OCI-LY7 (cell line): ENCODE data around the gene MPZL3.
A peak's percentile ranks its signal among the peaks of the same experiment; 100 is the strongest.

Source experiments
- EZH2phosphoT487 ChIP-seq: fragments of 200-600 bp; sonication (generic); IDR thresholded peaks from 2 replicates; pipeline ENCODE4 v1.6.1; 2018; ENCODE audit warnings: low read depth, borderline replicate concordance, mild to moderate bottlenecking, mixed run types, antibody characterized with exemption, low read length, moderate library complexity, mixed read lengths
- TF ChIP-seq, protein P1 (sequence below): fragments of 200-600 bp; sonication (generic); conservative IDR thresholded peaks from 2 replicates; pipeline ENCODE4 v1.5.1; 2014; ENCODE audit warnings: mild to moderate bottlenecking, antibody characterized with exemption, low read length, moderate library complexity, mixed read lengths

DNA sequence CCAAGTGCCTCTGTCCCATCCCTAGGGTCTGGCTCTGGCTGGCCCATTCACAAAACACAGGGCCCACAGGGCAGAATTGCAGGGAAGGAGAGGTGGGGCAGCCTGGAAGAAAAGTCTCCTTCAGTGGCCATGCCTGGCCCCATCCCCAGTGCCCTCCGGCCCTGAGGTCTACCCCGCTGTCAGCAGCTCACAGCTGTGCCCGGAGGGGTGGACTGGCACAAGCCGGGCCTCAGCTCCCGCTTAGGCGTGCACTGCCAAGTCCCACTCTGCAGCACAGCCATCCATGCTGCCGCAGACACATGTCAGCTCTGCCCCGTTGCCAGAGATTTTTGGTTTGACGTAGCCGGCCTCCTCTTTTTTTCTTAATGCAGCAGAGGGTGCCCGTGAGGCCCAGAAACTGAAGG is 71.9 kb downstream of the MPZL3 start:
- TF ChIP-seq, protein P1, sequence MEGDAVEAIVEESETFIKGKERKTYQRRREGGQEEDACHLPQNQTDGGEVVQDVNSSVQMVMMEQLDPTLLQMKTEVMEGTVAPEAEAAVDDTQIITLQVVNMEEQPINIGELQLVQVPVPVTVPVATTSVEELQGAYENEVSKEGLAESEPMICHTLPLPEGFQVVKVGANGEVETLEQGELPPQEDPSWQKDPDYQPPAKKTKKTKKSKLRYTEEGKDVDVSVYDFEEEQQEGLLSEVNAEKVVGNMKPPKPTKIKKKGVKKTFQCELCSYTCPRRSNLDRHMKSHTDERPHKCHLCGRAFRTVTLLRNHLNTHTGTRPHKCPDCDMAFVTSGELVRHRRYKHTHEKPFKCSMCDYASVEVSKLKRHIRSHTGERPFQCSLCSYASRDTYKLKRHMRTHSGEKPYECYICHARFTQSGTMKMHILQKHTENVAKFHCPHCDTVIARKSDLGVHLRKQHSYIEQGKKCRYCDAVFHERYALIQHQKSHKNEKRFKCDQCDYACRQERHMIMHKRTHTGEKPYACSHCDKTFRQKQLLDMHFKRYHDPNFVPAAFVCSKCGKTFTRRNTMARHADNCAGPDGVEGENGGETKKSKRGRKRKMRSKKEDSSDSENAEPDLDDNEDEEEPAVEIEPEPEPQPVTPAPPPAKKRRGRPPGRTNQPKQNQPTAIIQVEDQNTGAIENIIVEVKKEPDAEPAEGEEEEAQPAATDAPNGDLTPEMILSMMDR, result peak; percentile 46
- TF ChIP-seq EZH2phosphoT487, result no peak
